Measurements from ENCODE around the gene GSTM5.
"Not testable (repeated sequence)": the region's sequence is repeated elsewhere in the genome, so short reads cannot be mapped to it uniquely, and the experiment has no call there.

Gene GSTM5

GRCh38 chr1:109697861-109698260 is 14.2 kb upstream of the GSTM5 start:
- not testable (repeated sequence) for FAIRE-seq

DNA sequence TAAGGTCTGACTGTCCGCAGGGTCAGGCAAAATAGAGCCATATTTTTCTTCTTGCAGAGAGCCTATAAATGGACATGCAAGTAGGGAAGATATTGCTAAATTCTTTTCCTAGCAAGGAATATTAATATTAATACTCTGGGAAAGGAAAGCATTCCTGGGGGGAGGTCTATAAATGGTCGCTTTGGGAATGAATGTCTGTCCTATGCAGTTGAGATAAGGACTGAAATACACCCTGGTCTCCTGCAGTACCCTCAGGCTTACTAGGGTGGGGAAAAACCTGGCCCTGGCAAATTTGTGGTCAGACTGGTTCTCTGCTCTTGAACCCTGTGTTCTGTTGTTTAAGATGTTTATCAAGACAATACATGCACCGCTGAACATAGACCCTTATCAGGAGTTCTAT is 9.1 kb upstream of the GSTM5 start:
- FAIRE-seq = not testable (repeated sequence)

DNA sequence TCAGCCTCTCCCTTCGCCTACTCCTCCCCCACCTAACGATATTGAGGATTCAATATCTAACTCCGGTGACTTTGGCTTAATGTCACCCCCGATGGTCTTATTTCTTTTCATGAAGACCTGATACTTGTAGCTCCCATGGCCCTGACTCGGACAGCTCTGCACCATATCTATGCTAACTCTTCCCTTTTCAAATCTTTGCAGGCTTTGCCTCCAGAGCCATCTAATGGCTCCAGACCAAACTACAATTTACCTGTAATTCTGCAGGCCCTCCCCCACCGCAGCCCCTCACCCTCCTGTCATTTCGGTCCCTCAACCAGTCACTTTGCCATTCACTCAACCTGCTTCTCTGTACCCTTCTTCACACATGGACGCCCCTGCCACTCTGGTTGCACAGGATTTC is 7.9 kb upstream of the GSTM5 start:
- FAIRE-seq = no peak

- FAIRE-seq = no peak
These were observed 6.6 kb upstream of the GSTM5 start for GRCh38 chr1:109705411-109705810.

GRCh38 chr1:109708949-109709348 is 3.1 kb upstream of the GSTM5 start:
- FAIRE-seq = not testable (repeated sequence)

DNA sequence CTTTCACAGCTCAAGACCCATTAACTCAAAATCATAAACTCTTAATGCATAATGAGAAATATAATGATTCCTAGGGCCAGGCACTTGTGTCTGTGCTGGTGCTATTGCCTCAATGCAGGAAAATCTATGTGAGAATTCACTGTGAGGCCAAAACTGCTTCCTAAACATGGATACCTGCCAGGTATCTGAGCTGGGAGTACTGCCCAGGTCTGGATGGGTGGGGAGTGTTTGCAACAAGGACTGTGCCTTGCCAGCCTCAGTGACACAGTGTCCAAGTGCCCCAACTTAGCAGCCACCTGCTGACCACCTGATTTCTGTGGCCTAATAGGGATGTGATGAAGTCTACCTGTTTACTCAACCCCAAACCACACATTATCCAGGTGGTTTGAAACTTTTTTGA is 2.2 kb upstream of the GSTM5 start:
- not testable (repeated sequence) for FAIRE-seq

DNA sequence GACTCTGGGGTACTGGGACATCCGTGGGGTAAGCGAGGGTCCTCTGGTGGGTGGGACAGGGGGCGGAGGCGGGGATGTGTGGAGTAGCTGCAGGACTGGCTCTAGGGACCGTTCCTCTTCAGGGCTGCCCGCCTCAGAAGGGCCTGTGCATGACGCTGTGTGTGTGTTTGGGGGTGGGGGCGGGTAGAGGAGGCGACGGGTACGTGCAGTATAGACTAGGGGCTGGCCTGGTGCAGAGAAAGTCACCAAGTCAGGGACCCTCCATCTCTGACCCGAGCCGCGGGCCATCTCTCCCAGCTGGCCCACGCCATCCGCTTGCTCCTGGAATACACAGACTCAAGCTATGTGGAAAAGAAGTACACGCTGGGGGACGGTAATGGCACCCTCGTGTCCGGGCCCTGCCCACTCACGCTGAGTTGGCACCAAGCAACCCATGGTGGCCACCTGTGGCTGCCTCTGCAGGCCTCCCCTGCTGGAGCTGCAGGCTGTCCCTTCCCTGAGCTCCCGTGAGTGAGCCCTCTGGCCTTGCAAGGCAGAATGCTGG is 342 bp downstream of the GSTM5 start:
- no peak for FAIRE-seq

DNA sequence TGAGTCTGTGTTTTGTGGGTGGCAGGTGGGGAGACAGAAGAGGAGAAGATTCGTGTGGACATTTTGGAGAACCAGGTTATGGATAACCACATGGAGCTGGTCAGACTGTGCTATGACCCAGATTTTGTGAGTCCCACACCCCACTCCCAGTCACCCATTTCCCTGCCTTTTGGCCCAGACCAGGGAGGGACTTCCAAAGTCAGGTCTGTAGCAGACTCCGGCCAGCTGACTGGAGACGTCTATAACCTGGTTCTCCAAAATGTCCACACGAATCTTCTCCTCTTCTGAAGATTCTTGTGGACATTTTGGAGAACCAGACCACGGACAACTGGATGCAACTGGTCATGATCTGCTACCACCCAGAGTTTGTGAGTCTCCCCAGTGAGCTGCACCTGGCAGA is 1.6 kb downstream of the GSTM5 start:
- no peak for FAIRE-seq

- FAIRE-seq = no peak
These were observed 2.8 kb downstream of the GSTM5 start for GRCh38 chr1:109714661-109715372.

DNA sequence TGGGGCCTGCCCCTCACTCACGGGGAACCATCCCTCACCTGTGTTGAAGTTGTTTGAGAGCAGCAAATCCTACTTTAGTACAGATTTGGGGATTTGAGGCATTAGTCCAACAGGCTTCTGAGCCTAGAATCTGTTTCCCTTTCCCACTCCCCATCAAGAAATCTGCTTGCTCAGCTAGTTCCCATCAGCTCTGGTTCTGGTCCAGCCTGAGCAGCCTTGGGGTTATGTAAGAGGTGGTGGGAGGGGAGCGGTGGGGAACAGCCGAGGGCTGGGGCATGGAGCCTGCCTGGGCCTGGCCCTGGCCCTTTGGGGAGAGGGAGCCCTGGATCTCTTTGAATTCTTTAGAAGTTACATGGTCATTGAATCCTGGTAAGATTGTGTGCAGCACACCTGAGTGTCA is 4.1 kb downstream of the GSTM5 start:
- no peak for FAIRE-seq

DNA sequence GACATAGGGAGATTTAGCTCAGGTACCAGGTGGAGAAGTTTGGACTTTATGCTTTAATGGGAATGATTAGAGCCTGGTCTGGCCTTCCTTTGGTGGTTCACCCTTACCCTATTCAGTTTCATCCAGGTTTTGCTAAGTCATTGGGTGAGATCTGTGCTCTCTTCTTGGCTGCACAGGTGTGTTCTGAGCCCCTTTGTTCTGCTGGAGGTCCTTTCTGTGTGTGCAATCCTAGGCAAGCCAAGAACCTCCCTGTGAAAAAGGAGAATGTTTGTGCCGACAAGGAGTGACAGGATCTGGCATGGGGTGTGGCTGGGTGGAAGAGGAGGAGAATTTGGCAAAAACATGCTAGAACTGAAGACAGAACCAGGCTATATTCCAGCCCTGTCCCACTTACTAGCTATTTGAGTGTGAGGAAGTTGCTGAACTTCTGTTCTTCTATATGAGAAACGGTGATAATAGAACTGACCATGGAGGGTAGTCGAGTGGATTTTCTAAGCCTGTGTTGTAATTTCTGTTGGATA is 4.6 kb downstream of the GSTM5 start:
- FAIRE-seq = no peak

GRCh38 chr1:109717729-109718128 is 5.7 kb downstream of the GSTM5 start:
- no peak for FAIRE-seq

- no peak for FAIRE-seq
These were observed 6.4 kb downstream of the GSTM5 start for GRCh38 chr1:109718495-109718894.

- FAIRE-seq = no peak
These were observed 7.3 kb downstream of the GSTM5 start for GRCh38 chr1:109719337-109719837.

- no peak for FAIRE-seq
These were observed 9.0 kb downstream of the GSTM5 start for GRCh38 chr1:109721042-109721441.

DNA sequence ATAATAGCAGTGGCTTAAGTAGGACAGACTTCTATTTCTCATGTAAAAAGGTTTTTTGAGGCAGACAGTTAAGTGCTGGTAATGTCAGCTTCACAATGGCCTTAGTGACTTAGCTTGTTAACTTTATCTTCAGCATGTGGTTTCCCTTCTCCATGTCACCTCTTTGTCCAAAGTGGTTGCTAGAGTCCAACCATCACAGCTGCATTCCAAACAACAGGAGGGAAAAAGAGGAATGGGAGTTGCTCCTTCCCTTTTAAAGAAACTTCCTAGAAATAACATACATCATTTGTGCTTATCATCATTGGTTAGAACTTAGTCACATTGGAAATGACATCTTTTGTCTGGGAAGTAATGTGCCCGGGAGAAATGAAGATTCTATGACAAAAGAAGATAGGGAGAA is 9.9 kb downstream of the GSTM5 start:
- FAIRE-seq = no peak

- no peak for FAIRE-seq
These were observed 11.0 kb downstream of the GSTM5 start for GRCh38 chr1:109722908-109723691.

DNA sequence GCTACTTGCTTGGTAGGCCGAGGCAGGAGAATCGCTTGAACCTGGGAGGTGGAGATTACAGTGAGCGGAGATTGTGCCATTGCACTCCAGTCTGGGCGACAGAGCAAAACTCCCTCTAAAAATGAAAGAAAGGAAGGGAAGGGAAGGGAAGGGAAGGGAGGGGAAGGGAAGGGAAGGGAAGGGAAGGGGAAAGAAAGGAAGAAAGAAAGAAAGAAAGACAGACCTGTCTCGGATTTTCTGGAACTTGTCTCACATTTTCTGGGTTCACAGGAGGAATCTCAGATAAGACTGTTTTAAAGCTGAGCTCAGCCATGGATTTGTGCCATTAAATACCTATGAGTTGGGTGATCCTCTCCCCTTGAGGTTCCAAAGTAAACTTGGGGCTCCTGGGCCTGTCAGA is 12.9 kb downstream of the GSTM5 start:
- no peak for FAIRE-seq

- no peak for FAIRE-seq
These were observed 13.5 kb downstream of the GSTM5 start for GRCh38 chr1:109725510-109725909.

DNA sequence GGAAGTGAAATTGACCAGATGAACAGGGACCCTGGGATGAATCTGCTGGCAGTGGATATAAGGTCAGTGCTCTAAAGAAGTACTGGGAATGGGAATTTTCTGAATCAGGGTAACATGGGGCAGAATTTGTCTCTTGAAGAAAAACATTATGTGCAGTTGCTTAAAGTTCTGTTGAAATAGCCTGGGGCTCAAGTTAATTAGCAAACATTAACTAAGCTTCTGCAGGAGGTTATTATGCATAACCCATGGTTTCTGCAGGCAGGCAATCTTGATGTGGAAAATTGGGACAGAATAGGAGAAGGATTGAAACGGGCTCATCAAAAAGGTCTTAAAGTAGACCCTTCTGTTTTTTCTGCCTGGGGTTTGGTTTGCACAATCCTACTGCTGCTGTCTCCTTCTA is 14.0 kb downstream of the GSTM5 start:
- no peak for FAIRE-seq

DNA sequence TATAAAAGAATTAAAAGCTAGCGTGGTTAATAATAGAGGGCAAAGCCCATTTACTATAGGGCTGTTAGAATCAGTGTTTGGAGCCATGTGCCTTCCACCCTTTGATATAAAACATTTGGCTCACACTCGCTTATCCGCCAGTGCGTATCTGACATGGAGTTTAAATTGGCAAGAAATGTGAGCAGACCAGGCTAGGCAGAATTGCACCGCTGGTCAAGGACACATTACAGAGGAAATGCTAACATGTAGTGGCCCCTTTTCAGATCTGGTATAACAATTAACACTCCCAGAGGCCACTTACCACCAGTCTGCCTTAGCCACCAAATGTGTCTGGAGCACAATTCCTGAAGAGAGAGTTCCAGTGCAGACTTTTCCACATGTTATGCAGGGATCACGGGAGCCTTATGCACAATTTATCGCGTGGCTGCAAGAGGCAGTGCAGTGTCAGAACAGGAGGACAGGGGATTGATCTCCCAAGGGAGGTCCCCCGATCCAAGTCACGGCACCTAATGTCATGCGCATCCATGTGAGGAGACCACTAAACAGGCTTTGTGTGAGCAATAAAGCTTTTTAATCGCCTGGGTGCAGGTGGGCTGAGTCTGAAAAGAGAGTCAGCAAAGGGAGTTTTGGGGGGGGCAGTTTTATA is 14.8 kb downstream of the GSTM5 start:
- FAIRE-seq = no peak

DNA sequence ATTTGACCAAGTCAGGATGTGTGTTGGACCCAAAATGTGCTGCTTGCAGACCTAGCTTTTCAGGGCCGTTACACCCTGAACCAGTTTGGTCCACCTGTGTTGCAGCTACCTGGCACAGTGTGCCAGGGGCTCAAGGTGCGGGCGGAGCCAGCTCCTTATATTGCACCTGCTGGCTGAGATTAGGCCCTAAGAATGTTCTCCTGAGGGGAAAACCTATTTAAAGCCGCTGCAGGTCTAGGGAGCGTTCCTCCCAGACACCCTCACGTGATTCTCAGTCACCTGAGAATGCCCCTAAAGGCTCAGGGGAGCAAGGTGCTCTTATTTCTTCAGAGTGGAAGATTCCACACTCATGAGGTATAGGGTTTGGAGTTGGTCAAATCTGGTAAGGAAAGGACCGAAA is 16.8 kb downstream of the GSTM5 start:
- no peak for FAIRE-seq

GRCh38 chr1:109730666-109731065 is 18.6 kb downstream of the GSTM5 start:
- FAIRE-seq = no peak
